IMR-90 (cell line): ENCODE measurements around the gene GLO1.

Experiments
- CHD1 ChIP-seq: IDR thresholded peaks from 2 replicates; pipeline ENCODE4 v1.6.1; 2012; ENCODE audit warnings: low read depth, low read length, improper control_type of control experiment
- POLR2A ChIP-seq: IDR thresholded peaks from 2 replicates; pipeline ENCODE4 v1.6.1; 2012; ENCODE audit warnings: mild to moderate bottlenecking, low read depth, low read length

DNA sequence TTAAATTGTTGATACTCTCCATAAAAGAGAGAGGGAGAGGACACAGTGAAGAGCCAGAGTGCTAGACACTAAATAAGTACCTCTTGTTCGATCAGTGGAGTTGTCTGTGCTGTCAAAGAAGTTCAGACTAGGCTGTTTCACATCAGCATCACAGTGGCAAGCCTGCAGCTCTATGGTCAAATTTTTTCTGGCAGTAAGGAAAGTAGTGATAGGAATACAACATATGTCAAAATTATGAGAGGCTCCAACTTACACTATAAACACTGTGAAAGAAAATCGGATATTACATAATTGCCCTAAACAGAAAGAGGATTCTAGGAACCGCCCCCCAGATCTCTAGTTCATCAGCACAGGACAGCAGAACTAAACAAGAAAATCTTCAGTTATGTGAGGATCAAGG, 35.3 kb upstream of the GLO1 start:
- TF ChIP-seq POLR2A (no peak), CHD1 (no peak)
